A549 (cell line): Measurements from ENCODE around the gene EXOC3. TPM values are rescaled to one million over a fixed set of nuclear protein-coding genes. Genes with fewer than 3 reads are reported as not detected.

Experiments used
- ATAC-seq, 2 experiments: fragments of 200-7000 bp in 1 of 2; fragments of >200 bp in 1 of 2; cut with Nextera tagmentation in 1 of 2; cut with Tn5 transposase in 1 of 2; 3 replicates each; pipeline versions ENCODE4 v1.8.0 to v1.9.1; 2018 to 2020; ENCODE audit warnings: mild to moderate bottlenecking in 1 of 2, moderate library complexity in 1 of 2
- CTCF ChIA-PET: fragments of 300-600 bp; sonication (Branson Sonifier 250); formaldehyde crosslinking; extraction: SDS; loops from one replicate; lab custom pipeline; 2021; ENCODE audit warnings: antibody characterized with exemption, inconsistent platforms; lab: Yijun Ruan, JAX
- POLR2A ChIA-PET: fragments of 350-600 bp; formaldehyde crosslinking; extraction: SDS; loops from one replicate; lab custom pipeline; 2021; ENCODE audit warnings: antibody characterized with exemption, inconsistent platforms; lab: Yijun Ruan, JAX
- DNase-seq, 2 experiments: peaks; one replicate each; pipeline versions ENCODE4 v3.0.0 to v3.0.0-alpha.2; 2011 to 2016; ENCODE audit warnings: low read depth in 1 of 2, low spot score in 1 of 2
- FAIRE-seq: peaks from 2 replicates; lab custom pipeline; 2011; peaks lifted over from hg19 to GRCh38; lab: Jason Lieb, UNC
- H3K27ac ChIP-seq, 2 experiments: fragments of >200 bp; sonication (Bioruptor Twin); formaldehyde crosslinking; 3 replicates each; pipeline ENCODE4 v1.5.1; 2016 to 2017
- H3K4me1 ChIP-seq: fragments of >200 bp; sonication (Bioruptor Twin); formaldehyde crosslinking; 3 replicates; pipeline ENCODE4 v1.6.1; 2016
- H3K4me2 ChIP-seq: fragments of >200 bp; sonication (Bioruptor Twin); formaldehyde crosslinking; 3 replicates; pipeline ENCODE4 v1.6.1; 2016
- H3K4me3 ChIP-seq: fragments of >200 bp; sonication (Bioruptor Twin); formaldehyde crosslinking; 3 replicates; pipeline ENCODE4 v1.5.1; 2016
- H3K9me3 ChIP-seq: fragments of >200 bp; sonication (Bioruptor Twin); formaldehyde crosslinking; 3 replicates; pipeline ENCODE4 v1.6.1; 2016
- CBX8 ChIP-seq: fragments of 200-600 bp; sonication (generic); IDR thresholded peaks from 2 replicates; pipeline ENCODE4 v1.6.1; 2016
- E2F6 ChIP-seq: IDR thresholded peaks from 2 replicates; pipeline ENCODE4 v1.6.1; 2012; ENCODE audit warnings: low read depth, borderline replicate concordance
- EHF ChIP-seq: fragments of 250-450 bp; sonication (Bioruptor Pico); IDR thresholded peaks from 2 replicates; pipeline ENCODE4 v1.5.0; 2020; ENCODE audit warnings: mild to moderate bottlenecking
- GATA3 ChIP-seq: IDR thresholded peaks from 2 replicates; pipeline ENCODE4 v1.6.1; 2012; ENCODE audit warnings: borderline replicate concordance
- HMGXB4 ChIP-seq: fragments of 250-450 bp; sonication (Bioruptor Pico); IDR thresholded peaks from 2 replicates; pipeline ENCODE4 v1.5.0; 2021; ENCODE audit warnings: mild to moderate bottlenecking, moderate library complexity, borderline replicate concordance
- HOXA7 ChIP-seq: fragments of 250-450 bp; sonication (Bioruptor Pico); IDR thresholded peaks from 2 replicates; pipeline ENCODE4 v1.5.0; 2020; ENCODE audit warnings: mild to moderate bottlenecking, moderate library complexity
- JUN ChIP-seq, 2 experiments: fragments of >200 bp; sonication (Bioruptor Twin); formaldehyde crosslinking; IDR thresholded peaks; 2 replicates in 1 of 2; 3 replicates in 1 of 2; pipeline ENCODE4 v1.6.1; 2016 to 2017
- MAZ ChIP-seq: fragments of 150-350 bp; IDR thresholded peaks from 2 replicates; pipeline ENCODE4 v1.6.1; 2014; ENCODE audit warnings: antibody characterized with exemption, low read depth, low read length, borderline replicate concordance
- MYC ChIP-seq: IDR thresholded peaks from 2 replicates; pipeline ENCODE4 v1.6.1; 2012; ENCODE audit warnings: mild to moderate bottlenecking, inconsistent platforms, low read length, improper control_type of control experiment, borderline replicate concordance
- NFE2L2 ChIP-seq: fragments of 150-350 bp; conservative IDR thresholded peaks from 2 replicates; pipeline ENCODE4 v1.6.1; 2014; ENCODE audit warnings: low read length
- NPAS2 ChIP-seq: fragments of 250-450 bp; sonication (Bioruptor Pico); IDR thresholded peaks from 2 replicates; pipeline ENCODE4 v1.8.0; 2022; ENCODE audit warnings: mild to moderate bottlenecking, moderate library complexity, borderline replicate concordance
- NR3C1 ChIP-seq: fragments of >200 bp; sonication (Bioruptor Twin); formaldehyde crosslinking; IDR thresholded peaks from 3 replicates; pipeline ENCODE4 v1.6.1; 2017
- PBX3 ChIP-seq: IDR thresholded peaks from 2 replicates; pipeline ENCODE4 v1.6.1; 2012
- RCOR1 ChIP-seq: fragments of 150-350 bp; IDR thresholded peaks from 2 replicates; pipeline ENCODE4 v1.6.1; 2014; ENCODE audit warnings: antibody characterized with exemption, low read length, low read depth
- RFX5 ChIP-seq: fragments of 450-650 bp; IDR thresholded peaks from 2 replicates; pipeline ENCODE4 v1.7.1; 2014; ENCODE audit warnings: antibody characterized with exemption, mild to moderate bottlenecking, moderate library complexity
- RNF2 ChIP-seq: fragments of 200-600 bp; sonication (generic); IDR thresholded peaks from 2 replicates; pipeline ENCODE4 v1.6.1; 2016; ENCODE audit warnings: low read depth, mild to moderate bottlenecking, antibody characterized with exemption, moderate library complexity, borderline replicate concordance
- SMC3 ChIP-seq: fragments of >200 bp; sonication (Bioruptor Twin); formaldehyde crosslinking; IDR thresholded peaks from 3 replicates; pipeline ENCODE4 v1.6.1; 2018; ENCODE audit warnings: inconsistent platforms
- ZC3H11A ChIP-seq: fragments of 450-650 bp; IDR thresholded peaks from 2 replicates; pipeline ENCODE4 v1.6.1; 2014; ENCODE audit warnings: antibody characterized with exemption, mild to moderate bottlenecking
- ZNF302 ChIP-seq: fragments of 250-450 bp; sonication (Bioruptor Pico); IDR thresholded peaks from 2 replicates; pipeline ENCODE4 v1.9.0; 2021; ENCODE audit warnings: inconsistent platforms, mild to moderate bottlenecking, moderate library complexity
- WGBS: methylation state at CpG from one replicate; pipeline ENCODE4 v1.1.6; 2017; ENCODE audit errors: missing lambda C conversion rate; 5-methylcytosine and 5-hydroxymethylcytosine counted together
- polyA plus RNA-seq, 4 experiments: library from polyadenylated mRNA; depleted of rRNA in 3 of 4; stranded (reverse); fragments of >200 nt; fragmentation: RNase III in 1 of 4; extraction: RNeasy Plus Mini Kit Qiagen cat#74134 plus additional on column Dnase treatment in 1 of 4; gene quantifications; 2 replicates in 3 of 4; 3 replicates in 1 of 4; pipeline ENCODE4 v1.2.3, GENCODE V29; 2011 to 2017
- TF ChIP-seq, protein P1 (sequence below): fragments of 200-600 bp; sonication (generic); IDR thresholded peaks from 2 replicates; pipeline ENCODE4 v1.6.1; 2016; ENCODE audit warnings: antibody characterized with exemption, mild to moderate bottlenecking, moderate library complexity

EXOC3 gene
- polyA plus RNA-seq, 2 of the 4 experiments (the other 2 are of a cell fraction): 20.0 to 33.6 TPM

GRCh38 chr5:432201-432927 is 10.6 kb upstream of the EXOC3 start:
- CTCF ChIA-PET: interaction anchor here (0.8 to 10.7 kb wide), 9 partner anchors 9 to 244 kb away, joined by 3 to 186 read pairs (median 11); partner anchors contain the start of gene AHRR
- TF ChIP-seq MAZ (no peak), E2F6 (no peak), GATA3 (no peak), JUN (IDR thresholded peaks at IDR 0.05) (no peak), ZC3H11A (no peak), HMGXB4 (CRISPR knock-in tag) (no peak), NFE2L2 (no peak), RCOR1 (no peak), NPAS2 (no peak), ZNF302 (CRISPR knock-in tag) (no peak), MYC (no peak), RNF2 (no peak), RFX5 (no peak), EHF (CRISPR knock-in tag) (no peak), CBX8 (no peak), PBX3 (no peak), HOXA7 (CRISPR knock-in tag) (no peak), SMC3 (no peak), NR3C1 (no peak)
- TF ChIP-seq, protein P1, sequence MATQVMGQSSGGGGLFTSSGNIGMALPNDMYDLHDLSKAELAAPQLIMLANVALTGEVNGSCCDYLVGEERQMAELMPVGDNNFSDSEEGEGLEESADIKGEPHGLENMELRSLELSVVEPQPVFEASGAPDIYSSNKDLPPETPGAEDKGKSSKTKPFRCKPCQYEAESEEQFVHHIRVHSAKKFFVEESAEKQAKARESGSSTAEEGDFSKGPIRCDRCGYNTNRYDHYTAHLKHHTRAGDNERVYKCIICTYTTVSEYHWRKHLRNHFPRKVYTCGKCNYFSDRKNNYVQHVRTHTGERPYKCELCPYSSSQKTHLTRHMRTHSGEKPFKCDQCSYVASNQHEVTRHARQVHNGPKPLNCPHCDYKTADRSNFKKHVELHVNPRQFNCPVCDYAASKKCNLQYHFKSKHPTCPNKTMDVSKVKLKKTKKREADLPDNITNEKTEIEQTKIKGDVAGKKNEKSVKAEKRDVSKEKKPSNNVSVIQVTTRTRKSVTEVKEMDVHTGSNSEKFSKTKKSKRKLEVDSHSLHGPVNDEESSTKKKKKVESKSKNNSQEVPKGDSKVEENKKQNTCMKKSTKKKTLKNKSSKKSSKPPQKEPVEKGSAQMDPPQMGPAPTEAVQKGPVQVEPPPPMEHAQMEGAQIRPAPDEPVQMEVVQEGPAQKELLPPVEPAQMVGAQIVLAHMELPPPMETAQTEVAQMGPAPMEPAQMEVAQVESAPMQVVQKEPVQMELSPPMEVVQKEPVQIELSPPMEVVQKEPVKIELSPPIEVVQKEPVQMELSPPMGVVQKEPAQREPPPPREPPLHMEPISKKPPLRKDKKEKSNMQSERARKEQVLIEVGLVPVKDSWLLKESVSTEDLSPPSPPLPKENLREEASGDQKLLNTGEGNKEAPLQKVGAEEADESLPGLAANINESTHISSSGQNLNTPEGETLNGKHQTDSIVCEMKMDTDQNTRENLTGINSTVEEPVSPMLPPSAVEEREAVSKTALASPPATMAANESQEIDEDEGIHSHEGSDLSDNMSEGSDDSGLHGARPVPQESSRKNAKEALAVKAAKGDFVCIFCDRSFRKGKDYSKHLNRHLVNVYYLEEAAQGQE: no peak
- POLR2A ChIA-PET: no interaction called here
- no peak for FAIRE-seq
- Histone ChIP-seq H3K27ac (no peak overlapping the region), H3K4me1 (no peaks in the 10 kb centered on the region), H3K9me3 (no peaks in the 10 kb centered on the region), H3K4me2 (no peak overlapping the region), H3K4me3 (no peak overlapping the region)
- no peak for DNase-seq
- 92% methylated on average over 9 of the region's 18 CpGs for WGBS
- no peak for ATAC-seq
